Tongue (tissue), 2 donors: ENCODE results near the gene ZNF641. TPM values are rescaled to one million over a fixed set of nuclear protein-coding genes. Genes with fewer than 3 reads are reported as not detected.
A peak's percentile ranks its signal among the peaks of the same experiment; 100 is the strongest.

ENCODE experiments used
- DNase-seq: peaks from one replicate; pipeline ENCODE4 v3.0.0-alpha.2; 2015
- total RNA-seq: library from RNA; depleted of rRNA; stranded (reverse); fragments of >200 nt; gene quantifications from one replicate; pipeline ENCODE4 v1.2.3, GENCODE V29; 2014

The ZNF641 gene
- total RNA-seq = 26.9 TPM

DNA sequence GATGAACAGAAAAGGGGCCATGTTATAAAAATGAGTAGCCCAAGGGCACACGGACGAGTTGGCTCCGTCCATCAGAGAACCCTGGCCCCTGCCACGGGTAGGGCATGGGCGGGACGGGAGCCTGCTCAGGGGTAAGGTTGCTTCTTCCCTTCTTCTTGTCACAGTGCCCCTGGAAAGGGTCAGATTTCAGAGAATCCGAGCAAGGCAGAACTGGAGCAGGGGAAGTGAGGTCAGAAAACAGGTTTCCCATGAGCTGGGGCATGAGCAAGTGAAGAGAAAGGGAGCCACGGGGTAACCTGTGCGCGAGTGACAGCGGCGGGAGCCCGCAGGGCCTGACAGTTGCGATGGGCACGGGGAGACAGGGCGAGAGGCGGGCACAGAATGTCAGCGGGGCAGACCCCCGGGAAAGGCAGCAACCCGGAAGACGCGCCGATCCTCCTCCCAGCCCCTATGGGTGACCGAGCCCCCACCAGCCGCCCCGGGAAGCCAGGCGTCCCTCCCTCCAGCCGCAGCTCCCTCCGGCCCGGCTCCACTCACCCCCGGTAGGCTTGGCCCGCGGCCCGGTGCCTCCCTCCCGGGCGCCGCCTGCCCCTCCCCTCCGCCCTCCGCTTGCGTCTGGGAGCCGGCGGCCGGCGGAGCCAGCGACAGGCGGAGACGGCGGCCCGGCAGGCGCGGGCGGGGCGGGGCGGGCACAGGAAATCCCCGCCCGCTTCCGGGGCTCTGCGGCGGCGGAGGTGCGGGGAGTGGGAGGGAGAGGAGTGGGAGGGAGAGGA is at the start of gene ZNF641:
Gene ZNF641 (minus strand): TSS at position 671 of the 773 bp plus-strand sequence. CDS start 2,829 bp downstream, outside the sequence.
- peak; percentile 91 for DNase-seq

- no peak for DNase-seq
These were observed 39.3 kb upstream of the ZNF641 start for GRCh38 chr12:48390026-48390425.

- DNase-seq = no peak
These were observed 38.7 kb upstream of the ZNF641 start for GRCh38 chr12:48389409-48389808.

DNA sequence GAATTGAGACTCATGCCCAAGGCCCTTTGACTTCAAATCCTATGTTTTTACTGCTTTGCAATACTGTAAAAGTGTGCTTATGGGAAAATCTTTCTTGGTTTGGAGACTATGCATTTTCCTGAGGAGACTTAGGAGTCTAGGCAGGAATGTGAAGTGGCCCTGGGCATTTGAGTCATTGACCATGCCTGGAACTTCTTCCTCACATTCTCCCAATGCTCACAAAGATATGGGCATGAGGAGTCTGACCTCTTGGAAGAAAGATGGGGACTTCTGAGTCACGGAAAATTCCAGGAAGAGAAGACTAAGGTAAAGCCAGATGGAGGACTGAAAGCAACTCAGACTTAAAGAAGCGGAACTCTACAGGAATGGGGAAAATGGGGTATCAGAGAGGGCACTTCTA is 38.2 kb upstream of the ZNF641 start:
- DNase-seq = no peak

DNA sequence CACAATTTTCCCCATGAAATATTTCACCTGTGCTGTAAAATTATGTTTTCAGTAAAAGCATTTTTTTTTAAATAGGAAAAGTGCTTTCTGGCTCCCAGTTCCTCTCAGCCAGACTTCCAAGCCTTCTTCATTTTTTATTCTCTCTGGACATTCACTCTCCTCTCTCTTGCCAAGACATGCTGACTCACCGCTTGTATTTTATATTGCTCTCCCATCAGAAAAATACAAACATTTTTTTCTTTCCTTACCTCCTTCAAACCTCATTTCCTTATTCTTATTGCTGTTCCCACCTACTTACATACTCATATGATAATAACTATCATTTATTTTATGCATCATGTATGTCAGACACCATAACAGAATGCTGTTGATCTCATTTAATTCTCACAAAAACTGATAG is 37.7 kb upstream of the ZNF641 start:
- peak; percentile 11 for DNase-seq

DNA sequence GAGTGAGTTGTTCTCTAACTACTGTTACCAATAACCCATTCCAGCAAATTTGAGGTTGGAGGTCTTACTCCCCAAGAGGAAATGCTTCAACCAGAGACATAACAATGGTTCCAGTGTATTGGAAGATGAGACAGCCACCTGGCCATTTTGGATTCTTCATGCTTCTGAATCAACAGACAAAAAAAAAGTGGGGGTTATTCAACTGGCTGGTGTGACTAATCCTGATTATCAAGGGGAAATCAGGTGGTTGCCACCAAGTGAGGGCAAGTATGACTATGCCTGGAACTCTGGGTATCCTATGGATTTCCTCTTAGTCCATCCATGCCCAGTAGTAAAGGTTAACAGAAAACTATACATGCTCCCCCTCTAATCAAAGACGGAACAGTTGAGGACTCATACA is 29.9 kb upstream of the ZNF641 start:
- no peak for DNase-seq

DNA sequence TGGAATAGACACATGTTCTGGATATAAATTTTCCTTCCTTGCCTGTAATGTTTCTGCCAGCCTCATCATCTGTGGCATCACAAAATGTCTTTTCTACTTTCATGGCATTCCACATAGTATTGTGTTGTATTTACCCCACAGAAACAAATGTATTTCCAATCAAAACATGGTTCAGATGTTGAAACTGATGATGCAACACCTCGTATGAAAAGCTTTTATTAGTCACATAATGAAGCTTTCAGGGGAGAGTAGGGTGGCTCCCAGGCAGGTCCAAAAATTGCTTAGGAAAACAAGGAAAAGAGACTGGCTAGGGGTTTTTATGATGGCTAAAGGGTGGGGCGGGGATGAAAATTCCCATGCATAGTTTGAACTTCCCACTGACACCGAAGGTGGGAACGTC is 29.1 kb upstream of the ZNF641 start:
- DNase-seq = no peak

DNA sequence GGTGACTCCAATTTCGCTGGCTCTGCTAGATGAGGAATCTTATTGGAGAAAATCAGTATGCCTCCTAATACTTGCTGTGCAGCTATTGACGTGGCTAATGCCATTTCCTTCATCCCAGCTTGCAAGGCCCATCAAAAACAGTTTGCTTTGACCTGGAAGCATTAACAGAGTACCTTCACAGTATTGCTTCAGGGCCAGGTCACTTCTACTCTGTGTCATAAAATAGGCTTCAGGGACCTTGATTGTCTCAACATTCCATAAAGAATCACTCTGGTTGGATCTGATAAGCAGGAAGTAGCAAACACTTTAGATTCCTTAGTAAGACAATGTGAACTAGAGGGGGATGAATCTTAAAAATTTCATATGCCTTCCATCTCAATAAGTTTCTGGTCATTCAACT is 26.9 kb upstream of the ZNF641 start:
- DNase-seq = no peak

GRCh38 chr12:48374164-48374563 is 23.4 kb upstream of the ZNF641 start:
- DNase-seq = no peak

GRCh38 chr12:48366131-48366530 is 15.4 kb upstream of the ZNF641 start:
- no peak for DNase-seq

DNA sequence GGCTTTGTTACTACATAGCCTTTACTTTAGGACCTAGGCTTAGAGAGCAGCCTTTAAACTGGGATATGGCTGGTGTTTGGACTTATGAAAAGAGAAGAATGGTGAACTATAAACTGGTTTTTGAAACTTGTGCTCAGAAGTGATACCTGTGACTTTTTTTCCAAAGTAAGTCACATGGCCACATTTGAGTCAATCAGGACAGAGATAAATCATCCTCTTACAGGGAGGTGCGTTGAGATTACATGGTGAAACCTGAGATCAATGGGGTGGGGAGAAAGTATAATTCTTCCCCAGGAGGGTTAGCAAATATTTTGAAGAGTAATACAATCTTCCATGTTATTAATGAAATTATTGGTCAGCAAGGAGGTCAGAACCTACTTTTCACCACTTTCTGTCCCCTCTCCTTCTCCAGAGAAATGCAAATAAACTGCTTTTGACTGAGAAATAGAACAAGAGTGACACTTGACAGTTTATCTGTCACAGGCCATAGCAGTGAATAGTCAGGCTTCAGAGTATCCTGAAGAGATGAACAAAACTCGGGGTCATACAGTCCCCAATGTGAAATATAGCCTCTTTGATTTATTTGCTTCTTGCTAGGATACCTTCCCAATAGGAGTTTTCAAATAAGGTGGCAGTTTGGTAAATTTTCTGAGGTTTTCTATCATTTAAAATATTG is 11.1 kb upstream of the ZNF641 start:
- no peak for DNase-seq

- no peak for DNase-seq
These were observed 8.3 kb upstream of the ZNF641 start for GRCh38 chr12:48358937-48359513.

DNA sequence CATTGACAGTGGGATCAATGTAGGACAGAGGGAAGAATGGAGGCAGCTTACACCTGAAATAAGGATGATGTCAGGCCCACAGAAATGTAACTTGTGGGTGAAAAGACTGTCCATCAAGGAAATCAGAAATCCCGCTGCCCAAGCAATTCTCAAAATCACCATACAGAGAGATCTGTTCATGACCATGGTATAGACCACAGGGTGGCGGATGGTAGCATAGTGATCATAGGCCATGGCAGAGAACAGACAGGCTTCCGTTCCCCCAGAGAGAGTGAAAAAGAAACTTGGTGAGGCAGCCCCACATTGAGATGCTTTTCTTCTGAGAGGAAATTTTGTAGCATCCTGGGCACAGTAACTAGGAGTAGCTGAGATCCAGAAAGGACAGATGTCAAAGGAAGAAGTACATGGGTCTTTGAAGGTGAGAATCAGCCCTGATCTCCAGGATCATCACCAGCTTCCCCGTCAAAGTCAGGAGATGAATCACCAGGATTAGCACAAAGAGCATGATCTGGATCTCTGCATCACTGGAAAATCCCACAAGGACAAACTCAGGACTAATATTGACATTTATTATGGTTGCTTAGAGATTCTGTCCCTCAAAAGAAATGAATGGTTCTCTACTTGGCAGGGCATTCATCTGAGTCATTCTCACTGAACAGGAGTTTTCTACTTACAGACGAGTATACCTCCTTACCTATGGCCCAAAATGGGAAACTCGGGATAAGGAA is 5.5 kb upstream of the ZNF641 start:
- no peak for DNase-seq

- DNase-seq = no peak
These were observed 1.5 kb upstream of the ZNF641 start for GRCh38 chr12:48352157-48352760.

- DNase-seq = no peak
These were observed 446 bp upstream of the ZNF641 start for GRCh38 chr12:48351022-48351708.

GRCh38 chr12:48349471-48349870 is 1.2 kb downstream of the ZNF641 start:
- peak; percentile 51 for DNase-seq

GRCh38 chr12:48342980-48343379 is 7.7 kb downstream of the ZNF641 start:
- DNase-seq = no peak

DNA sequence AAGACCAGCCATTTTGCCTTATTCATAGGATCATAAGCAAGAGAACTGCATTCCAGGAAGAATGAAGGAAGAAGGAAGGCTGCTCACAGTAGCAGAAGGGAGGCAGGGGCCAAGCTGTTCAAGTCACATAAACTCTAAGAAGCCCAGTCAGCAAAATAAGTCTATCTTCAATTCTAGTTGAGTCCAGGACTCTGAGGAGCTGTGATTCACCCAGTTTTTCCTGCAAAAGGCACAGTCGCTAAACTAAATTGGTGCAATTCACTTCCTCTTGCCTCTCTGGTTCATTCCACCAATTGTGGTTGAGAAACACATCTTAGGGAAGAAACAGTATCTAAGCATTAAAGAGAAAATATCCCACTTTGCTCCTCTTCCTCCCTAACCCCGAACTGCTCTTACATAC is 9.8 kb downstream of the ZNF641 start:
- DNase-seq = no peak

- DNase-seq = no peak
These were observed 11.1 kb downstream of the ZNF641 start for GRCh38 chr12:48339442-48340117.

DNA sequence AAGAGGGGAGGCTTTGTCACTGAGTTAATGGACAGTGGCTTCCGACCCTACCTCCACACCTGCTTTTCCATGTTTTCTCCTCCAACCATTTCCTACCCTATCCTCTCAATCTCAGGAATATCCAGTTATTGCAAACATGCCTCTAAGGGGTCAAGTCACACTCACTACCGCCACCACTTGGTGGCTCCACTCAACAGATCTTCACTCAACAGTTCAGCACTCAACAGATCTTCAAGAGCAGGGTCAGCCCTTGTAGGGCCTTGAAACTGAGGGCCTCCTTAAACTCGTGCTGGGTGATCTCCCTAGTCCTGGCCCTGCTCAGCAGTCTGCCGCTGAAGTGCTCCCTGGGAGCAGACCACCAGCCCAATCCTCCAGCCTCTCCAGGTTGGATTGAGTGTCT is 14.2 kb downstream of the ZNF641 start:
- DNase-seq = no peak

DNA sequence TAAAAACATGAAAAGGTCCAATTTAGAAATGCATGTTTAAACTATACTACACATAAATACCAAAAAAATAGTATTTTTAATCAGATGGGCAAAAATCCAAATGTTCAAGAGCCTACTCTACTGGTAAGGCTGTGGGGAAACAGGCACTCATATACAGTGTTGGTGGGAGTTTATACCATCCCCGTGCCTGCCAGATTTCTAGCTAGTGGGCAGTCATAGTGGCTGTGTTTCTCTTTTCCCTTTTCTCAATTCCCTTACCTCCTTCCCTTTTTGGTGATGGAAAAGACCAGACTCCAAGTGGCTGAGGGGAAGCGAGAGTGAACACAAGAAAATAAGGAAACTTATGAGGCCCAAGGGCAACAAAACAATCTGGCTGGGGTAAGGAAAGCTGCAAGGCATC is 14.7 kb downstream of the ZNF641 start:
- no peak for DNase-seq
